Neural cell (in vitro differentiated cells): Measurements from ENCODE around the gene PRCP. TPM values are rescaled to one million over a fixed set of nuclear protein-coding genes. Genes with fewer than 3 reads are reported as not detected.

Experiments used
- H2AFZ ChIP-seq: fragments of 200-600, 300-800 bp; sonication (generic), shearing (Covaris generic); 2 replicates; pipeline ENCODE4 v1.6.0; 2014; ENCODE audit warnings: low read depth, mild to moderate bottlenecking, antibody characterized with exemption, low read length, moderate library complexity
- H3F3A ChIP-seq: fragments of 200-600 bp; shearing (Covaris generic); 2 replicates; pipeline ENCODE4 v1.6.1; 2016; ENCODE audit warnings: mild to moderate bottlenecking, moderate library complexity, mixed read lengths, antibody characterized with exemption, low read length; ENCODE audit not compliant: insufficient read depth, poor library complexity, severe bottlenecking
- H3K27ac ChIP-seq: fragments of 200-600, 300-800 bp; sonication (generic), shearing (Covaris generic); 2 replicates; pipeline ENCODE4 v1.5.1; 2014; ENCODE audit warnings: mild to moderate bottlenecking, low read length, moderate library complexity
- H3K27me3 ChIP-seq: fragments of 300-800, 200-600 bp; sonication (generic), shearing (Covaris generic); 2 replicates; pipeline ENCODE4 v1.6.0; 2014; ENCODE audit warnings: mild to moderate bottlenecking, low read depth, low read length, moderate library complexity; ENCODE audit not compliant: insufficient read depth
- H3K36me3 ChIP-seq: fragments of 300-800, 200-600 bp; sonication (generic), shearing (Covaris generic); 2 replicates; pipeline ENCODE4 v1.5.1; 2014; ENCODE audit warnings: mild to moderate bottlenecking, antibody characterized with exemption, low read length, moderate library complexity; ENCODE audit not compliant: insufficient read depth
- H3K4me2 ChIP-seq: fragments of 300-800, 200-600 bp; sonication (generic), shearing (Covaris generic); 2 replicates; pipeline ENCODE4 v1.6.0; 2014; ENCODE audit warnings: mild to moderate bottlenecking, low read length
- H3K4me3 ChIP-seq: fragments of 300-800, 200-600 bp; sonication (generic), shearing (Covaris generic); 2 replicates; pipeline ENCODE4 v1.5.1; 2014; ENCODE audit warnings: mild to moderate bottlenecking, low read length, moderate library complexity
- H3K79me2 ChIP-seq: fragments of 200-600 bp; shearing (Covaris generic); replicated peaks from 2 replicates; pipeline ENCODE4 v1.6.0; 2014; ENCODE audit warnings: mild to moderate bottlenecking, low read length, moderate library complexity; ENCODE audit not compliant: insufficient read depth
- H3K9ac ChIP-seq: fragments of 300-800, 200-600 bp; sonication (generic), shearing (Covaris generic); 2 replicates; pipeline ENCODE4 v1.6.1; 2016; ENCODE audit warnings: mild to moderate bottlenecking, low read length, mixed read lengths
- H3K9me2 ChIP-seq: fragments of 200-600 bp; shearing (Covaris generic); 2 replicates; pipeline ENCODE4 v1.6.1; 2016; ENCODE audit warnings: mild to moderate bottlenecking, low read length, mixed read lengths; ENCODE audit not compliant: insufficient read depth
- H3K9me3 ChIP-seq: fragments of 200-600, 300-800 bp; sonication (generic), shearing (Covaris generic); 2 replicates; pipeline ENCODE4 v1.6.1; 2016; ENCODE audit warnings: mild to moderate bottlenecking, mixed run types, low read length, moderate library complexity, mixed read lengths
- H4K20me1 ChIP-seq: fragments of 200-600 bp; shearing (Covaris generic); 2 replicates; pipeline ENCODE4 v1.6.1; 2016; ENCODE audit warnings: mild to moderate bottlenecking, mixed run types; ENCODE audit not compliant: insufficient read depth
- EP300 ChIP-seq: fragments of 450-650 bp; conservative IDR thresholded peaks from 2 replicates; pipeline ENCODE4 v1.6.1; 2014; ENCODE audit warnings: antibody characterized with exemption, mild to moderate bottlenecking, moderate library complexity; ENCODE audit not compliant: poor library complexity, severe bottlenecking
- EZH2 ChIP-seq: fragments of 200-600, 300-800 bp; shearing (Covaris generic), sonication (generic); IDR thresholded peaks from 2 replicates; pipeline ENCODE4 v1.6.1; 2014; ENCODE audit warnings: antibody characterized with exemption, low read length, borderline replicate concordance, mild to moderate bottlenecking; ENCODE audit not compliant: insufficient read depth, poor library complexity, severe bottlenecking
- MXI1 ChIP-seq: fragments of 450-650 bp; conservative IDR thresholded peaks from 2 replicates; pipeline ENCODE4 v1.6.1; 2014; ENCODE audit warnings: antibody characterized with exemption, mild to moderate bottlenecking; ENCODE audit not compliant: poor library complexity, severe bottlenecking
- POLR2AphosphoS5 ChIP-seq: IDR thresholded peaks from 2 replicates; pipeline ENCODE4 v1.6.1; 2012
- RAD21 ChIP-seq: fragments of 450-650 bp; conservative IDR thresholded peaks from 2 replicates; pipeline ENCODE4 v1.6.1; 2014; ENCODE audit warnings: antibody characterized with exemption, mild to moderate bottlenecking, moderate library complexity
- SMC3 ChIP-seq: fragments of 450-650 bp; conservative IDR thresholded peaks from 2 replicates; pipeline ENCODE4 v1.6.1; 2014; ENCODE audit warnings: antibody characterized with exemption, mild to moderate bottlenecking, moderate library complexity; ENCODE audit not compliant: poor library complexity
- TAF1 ChIP-seq: IDR thresholded peaks from 2 replicates; pipeline ENCODE4 v1.6.1; 2012; ENCODE audit warnings: low read depth
- polyA plus RNA-seq: library from polyadenylated mRNA; depleted of rRNA; stranded (reverse); fragments of >200 nt; gene quantifications from 2 replicates; pipeline ENCODE4 v1.2.3, GENCODE V29; 2014
- TF ChIP-seq, protein P1 (sequence below): IDR thresholded peaks from 2 replicates; pipeline ENCODE4 v1.6.1; 2012; ENCODE audit warnings: borderline replicate concordance
- TF ChIP-seq, protein P2 (sequence below): fragments of 450-650 bp; IDR thresholded peaks from 2 replicates; pipeline ENCODE4 v1.5.1; 2014; ENCODE audit warnings: antibody characterized with exemption, mild to moderate bottlenecking, moderate library complexity; ENCODE audit not compliant: poor library complexity, severe bottlenecking

PRCP gene
- polyA plus RNA-seq, 1 donor from 2014 or later, result 6.1 TPM

DNA sequence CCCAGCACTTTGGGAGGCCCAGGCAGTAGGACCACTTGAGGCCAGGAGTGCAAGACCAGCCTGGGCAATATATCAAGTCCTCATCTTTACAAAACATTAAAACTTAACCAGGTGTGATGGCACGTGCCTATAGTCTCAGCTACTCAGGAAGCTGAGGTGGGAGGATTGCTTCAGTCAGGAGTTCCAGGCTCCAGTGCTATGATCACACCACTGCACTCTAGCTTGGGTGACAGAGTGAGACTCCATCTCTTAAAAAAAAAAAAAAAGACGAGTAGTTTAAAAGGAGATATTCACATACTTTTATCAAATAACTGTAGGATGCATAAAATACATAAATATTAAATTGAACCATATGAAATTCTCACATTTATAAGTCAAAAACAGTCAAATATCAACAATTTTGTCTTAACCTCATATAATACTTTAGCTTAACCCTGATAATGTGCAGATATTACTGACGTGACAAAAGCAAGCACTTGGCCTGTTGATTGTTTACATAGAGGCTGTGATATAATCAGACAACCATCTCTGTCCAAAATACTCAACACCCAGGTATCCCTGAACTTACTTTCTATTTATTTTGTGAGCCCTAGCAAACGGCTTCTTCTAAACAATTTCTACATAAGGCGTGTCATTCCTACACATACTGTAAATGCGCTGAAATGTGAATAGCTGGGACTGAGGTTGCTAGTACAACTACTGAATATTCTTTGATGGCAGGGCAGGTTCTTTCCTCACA lies 57.0 kb downstream of the PRCP start:
- Histone ChIP-seq H2AFZ (no peak overlapping the region), H3K4me2 (no peak overlapping the region), H3K79me2 (no peaks in the 10 kb centered on the region), H3K36me3 (no peaks in the 10 kb centered on the region), H3K9me2 (no peaks in the 10 kb centered on the region), H4K20me1 (no peaks in the 10 kb centered on the region), H3F3A (no peaks in the 10 kb centered on the region), H3K27ac (no peak overlapping the region), H3K27me3 (peaks cover 26% of the 10 kb centered on the region), H3K9ac (no peak overlapping the region), H3K9me3 (no peaks in the 10 kb centered on the region), H3K4me3 (no peak overlapping the region)
- TF ChIP-seq, protein P1, sequence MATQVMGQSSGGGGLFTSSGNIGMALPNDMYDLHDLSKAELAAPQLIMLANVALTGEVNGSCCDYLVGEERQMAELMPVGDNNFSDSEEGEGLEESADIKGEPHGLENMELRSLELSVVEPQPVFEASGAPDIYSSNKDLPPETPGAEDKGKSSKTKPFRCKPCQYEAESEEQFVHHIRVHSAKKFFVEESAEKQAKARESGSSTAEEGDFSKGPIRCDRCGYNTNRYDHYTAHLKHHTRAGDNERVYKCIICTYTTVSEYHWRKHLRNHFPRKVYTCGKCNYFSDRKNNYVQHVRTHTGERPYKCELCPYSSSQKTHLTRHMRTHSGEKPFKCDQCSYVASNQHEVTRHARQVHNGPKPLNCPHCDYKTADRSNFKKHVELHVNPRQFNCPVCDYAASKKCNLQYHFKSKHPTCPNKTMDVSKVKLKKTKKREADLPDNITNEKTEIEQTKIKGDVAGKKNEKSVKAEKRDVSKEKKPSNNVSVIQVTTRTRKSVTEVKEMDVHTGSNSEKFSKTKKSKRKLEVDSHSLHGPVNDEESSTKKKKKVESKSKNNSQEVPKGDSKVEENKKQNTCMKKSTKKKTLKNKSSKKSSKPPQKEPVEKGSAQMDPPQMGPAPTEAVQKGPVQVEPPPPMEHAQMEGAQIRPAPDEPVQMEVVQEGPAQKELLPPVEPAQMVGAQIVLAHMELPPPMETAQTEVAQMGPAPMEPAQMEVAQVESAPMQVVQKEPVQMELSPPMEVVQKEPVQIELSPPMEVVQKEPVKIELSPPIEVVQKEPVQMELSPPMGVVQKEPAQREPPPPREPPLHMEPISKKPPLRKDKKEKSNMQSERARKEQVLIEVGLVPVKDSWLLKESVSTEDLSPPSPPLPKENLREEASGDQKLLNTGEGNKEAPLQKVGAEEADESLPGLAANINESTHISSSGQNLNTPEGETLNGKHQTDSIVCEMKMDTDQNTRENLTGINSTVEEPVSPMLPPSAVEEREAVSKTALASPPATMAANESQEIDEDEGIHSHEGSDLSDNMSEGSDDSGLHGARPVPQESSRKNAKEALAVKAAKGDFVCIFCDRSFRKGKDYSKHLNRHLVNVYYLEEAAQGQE, result no peak
- TF ChIP-seq RAD21 (no peak), SMC3 (no peak), MXI1 (no peak), POLR2AphosphoS5 (no peak), EZH2 (no peak), EP300 (no peak), TAF1 (no peak)
- TF ChIP-seq, protein P2, sequence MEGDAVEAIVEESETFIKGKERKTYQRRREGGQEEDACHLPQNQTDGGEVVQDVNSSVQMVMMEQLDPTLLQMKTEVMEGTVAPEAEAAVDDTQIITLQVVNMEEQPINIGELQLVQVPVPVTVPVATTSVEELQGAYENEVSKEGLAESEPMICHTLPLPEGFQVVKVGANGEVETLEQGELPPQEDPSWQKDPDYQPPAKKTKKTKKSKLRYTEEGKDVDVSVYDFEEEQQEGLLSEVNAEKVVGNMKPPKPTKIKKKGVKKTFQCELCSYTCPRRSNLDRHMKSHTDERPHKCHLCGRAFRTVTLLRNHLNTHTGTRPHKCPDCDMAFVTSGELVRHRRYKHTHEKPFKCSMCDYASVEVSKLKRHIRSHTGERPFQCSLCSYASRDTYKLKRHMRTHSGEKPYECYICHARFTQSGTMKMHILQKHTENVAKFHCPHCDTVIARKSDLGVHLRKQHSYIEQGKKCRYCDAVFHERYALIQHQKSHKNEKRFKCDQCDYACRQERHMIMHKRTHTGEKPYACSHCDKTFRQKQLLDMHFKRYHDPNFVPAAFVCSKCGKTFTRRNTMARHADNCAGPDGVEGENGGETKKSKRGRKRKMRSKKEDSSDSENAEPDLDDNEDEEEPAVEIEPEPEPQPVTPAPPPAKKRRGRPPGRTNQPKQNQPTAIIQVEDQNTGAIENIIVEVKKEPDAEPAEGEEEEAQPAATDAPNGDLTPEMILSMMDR, result no peak

DNA sequence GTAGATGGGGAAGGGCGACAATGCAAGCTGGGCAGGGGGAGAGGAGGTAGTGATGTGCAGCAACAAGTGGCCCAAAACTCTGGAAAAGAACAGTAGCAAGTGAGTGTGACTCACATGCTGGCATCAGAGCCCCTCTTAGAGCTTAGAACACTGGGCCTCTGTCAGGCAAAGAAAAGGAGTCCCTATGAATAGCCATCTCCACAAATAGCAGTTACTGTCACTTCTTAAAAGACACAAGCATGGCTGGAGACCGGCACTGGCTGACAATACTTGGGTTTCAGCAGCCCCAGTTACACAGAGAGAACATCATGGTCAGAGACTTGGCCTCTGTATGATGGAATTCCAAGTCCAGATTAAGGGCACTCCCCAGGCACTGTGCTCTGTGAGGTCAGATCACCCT lies 58.2 kb downstream of the PRCP start:
- Histone ChIP-seq H2AFZ (no peak overlapping the region), H3K4me3 (no peak overlapping the region), H3K9me3 (no peaks in the 10 kb centered on the region), H4K20me1 (no peaks in the 10 kb centered on the region), H3K9me2 (no peaks in the 10 kb centered on the region), H3K36me3 (no peaks in the 10 kb centered on the region), H3K4me2 (no peak overlapping the region), H3K79me2 (no peaks in the 10 kb centered on the region), H3K9ac (no peak overlapping the region), H3K27ac (no peak overlapping the region), H3F3A (no peaks in the 10 kb centered on the region), H3K27me3 (peaks cover 17% of the 10 kb centered on the region)
- TF ChIP-seq EZH2 (no peak), MXI1 (no peak), RAD21 (no peak), EP300 (no peak), TAF1 (no peak), POLR2AphosphoS5 (no peak), SMC3 (no peak)
- TF ChIP-seq, protein P1, result no peak
- TF ChIP-seq, protein P2, result no peak
